ENCODE measurements around the gene NPAS3.

DNA sequence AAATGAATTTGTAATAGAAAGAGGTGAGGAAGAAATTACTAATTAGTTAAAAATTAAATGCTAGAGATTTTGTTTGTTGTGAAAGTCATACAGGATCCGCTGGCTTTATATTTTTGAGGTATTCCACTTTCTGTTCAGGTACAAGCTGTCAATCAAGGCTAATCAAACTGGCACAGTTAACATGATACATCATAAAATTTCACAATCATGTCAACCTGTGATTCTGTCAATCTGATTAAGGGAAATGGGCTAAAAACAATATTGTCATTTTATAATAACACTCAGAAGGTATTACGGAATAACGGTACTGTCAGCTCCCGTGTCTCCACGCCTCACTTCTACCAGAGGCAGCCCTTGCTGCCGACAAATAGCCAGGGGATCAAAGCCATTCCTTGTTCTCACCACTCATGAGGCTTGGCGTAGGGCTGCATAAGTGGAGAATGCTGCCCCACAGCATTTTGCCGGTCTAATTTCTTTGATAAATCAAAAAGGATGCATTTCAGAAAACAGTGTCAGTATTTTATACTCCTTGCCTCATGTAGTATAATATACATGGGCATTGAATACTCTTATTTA, 352.9 kb downstream of the NPAS3 start:
- TF ChIP-seq, protein P1, sequence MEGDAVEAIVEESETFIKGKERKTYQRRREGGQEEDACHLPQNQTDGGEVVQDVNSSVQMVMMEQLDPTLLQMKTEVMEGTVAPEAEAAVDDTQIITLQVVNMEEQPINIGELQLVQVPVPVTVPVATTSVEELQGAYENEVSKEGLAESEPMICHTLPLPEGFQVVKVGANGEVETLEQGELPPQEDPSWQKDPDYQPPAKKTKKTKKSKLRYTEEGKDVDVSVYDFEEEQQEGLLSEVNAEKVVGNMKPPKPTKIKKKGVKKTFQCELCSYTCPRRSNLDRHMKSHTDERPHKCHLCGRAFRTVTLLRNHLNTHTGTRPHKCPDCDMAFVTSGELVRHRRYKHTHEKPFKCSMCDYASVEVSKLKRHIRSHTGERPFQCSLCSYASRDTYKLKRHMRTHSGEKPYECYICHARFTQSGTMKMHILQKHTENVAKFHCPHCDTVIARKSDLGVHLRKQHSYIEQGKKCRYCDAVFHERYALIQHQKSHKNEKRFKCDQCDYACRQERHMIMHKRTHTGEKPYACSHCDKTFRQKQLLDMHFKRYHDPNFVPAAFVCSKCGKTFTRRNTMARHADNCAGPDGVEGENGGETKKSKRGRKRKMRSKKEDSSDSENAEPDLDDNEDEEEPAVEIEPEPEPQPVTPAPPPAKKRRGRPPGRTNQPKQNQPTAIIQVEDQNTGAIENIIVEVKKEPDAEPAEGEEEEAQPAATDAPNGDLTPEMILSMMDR (IDR thresholded peaks at IDR 0.05; ENCODE audit: low read length): no peak
- no peak for TF ChIP-seq EZH2 (optimal IDR thresholded peaks at IDR 0.05; ENCODE audit: low read depth, low read length)
